ENCODE data around the gene PDE3B.
"Not testable (repeated sequence)": the region's sequence is repeated elsewhere in the genome, so short reads cannot be mapped to it uniquely, and the experiment has no call there.

The PDE3B gene

GRCh38 chr11:14819596-14819995 is 176.0 kb downstream of the PDE3B start:
- DNase-seq = no peak

GRCh38 chr11:14821031-14821430 is 177.4 kb downstream of the PDE3B start:
- no peak for DNase-seq

- no peak for DNase-seq
These were observed 183.0 kb downstream of the PDE3B start for GRCh38 chr11:14826600-14826999.

- DNase-seq = no peak
These were observed 192.2 kb downstream of the PDE3B start for GRCh38 chr11:14835496-14836492.

- no peak for DNase-seq
These were observed 198.4 kb downstream of the PDE3B start for GRCh38 chr11:14842002-14842401.

- no peak for DNase-seq
These were observed 209.1 kb downstream of the PDE3B start for GRCh38 chr11:14852571-14853177.

- no peak for DNase-seq
These were observed 210.5 kb downstream of the PDE3B start for GRCh38 chr11:14854057-14854456.

GRCh38 chr11:14855890-14856289 is 212.3 kb downstream of the PDE3B start:
- no peak for DNase-seq

GRCh38 chr11:14857621-14858020 is 214.0 kb downstream of the PDE3B start:
- DNase-seq = no peak

GRCh38 chr11:14858404-14858803 is 214.8 kb downstream of the PDE3B start:
- DNase-seq = no peak

GRCh38 chr11:14860511-14860910 is 216.9 kb downstream of the PDE3B start:
- no peak for DNase-seq

GRCh38 chr11:14861680-14862079 is 218.1 kb downstream of the PDE3B start:
- no peak for DNase-seq

- DNase-seq = not testable (repeated sequence)
These were observed 220.2 kb downstream of the PDE3B start for GRCh38 chr11:14863775-14864174.

GRCh38 chr11:14872032-14872431 is 228.4 kb downstream of the PDE3B start:
- no peak for DNase-seq

GRCh38 chr11:14873632-14874031 is 230.0 kb downstream of the PDE3B start:
- DNase-seq = no peak

- no peak for DNase-seq
These were observed 231.6 kb downstream of the PDE3B start for GRCh38 chr11:14875163-14875562.

GRCh38 chr11:14881576-14882193 is 238.1 kb downstream of the PDE3B start:
- no peak for DNase-seq

GRCh38 chr11:14882196-14882595 is 238.6 kb downstream of the PDE3B start:
- DNase-seq = no peak

- DNase-seq = not testable (repeated sequence)
These were observed 240.1 kb downstream of the PDE3B start for GRCh38 chr11:14883683-14884082.

GRCh38 chr11:14884667-14885273 is 241.2 kb downstream of the PDE3B start:
- DNase-seq = no peak

GRCh38 chr11:14886513-14886912 is 242.9 kb downstream of the PDE3B start:
- no peak for DNase-seq

GRCh38 chr11:14891143-14892035 is 247.8 kb downstream of the PDE3B start:
- peak; percentile 83 for DNase-seq
